Smooth muscle cell (in vitro differentiated cells): ENCODE data around the gene CAPZB. TPM values are rescaled to one million over a fixed set of nuclear protein-coding genes. Genes with fewer than 3 reads are reported as not detected.

Experiments
- DNase-seq: peaks from one replicate; lab custom pipeline; 2025; ENCODE audit not compliant: unreplicated experiment; lab: John Stamatoyannopoulos, UW
- H2AFZ ChIP-seq: fragments of 200-600 bp; sonication (generic); 2 replicates; pipeline ENCODE4 v1.6.0; 2016; ENCODE audit warnings: antibody characterized with exemption, low read depth, mild to moderate bottlenecking
- H3F3A ChIP-seq: fragments of 200-600 bp; sonication (generic); 2 replicates; pipeline ENCODE4 v1.6.0; 2017; ENCODE audit warnings: antibody characterized with exemption, low read depth
- H3K27ac ChIP-seq: fragments of 200-600 bp; sonication (generic); 2 replicates; pipeline ENCODE4 v1.5.1; 2016; ENCODE audit warnings: low read depth, mild to moderate bottlenecking
- H3K27me3 ChIP-seq: fragments of 200-600 bp; sonication (generic); 2 replicates; pipeline ENCODE4 v1.6.1; 2016; ENCODE audit warnings: low read depth, mild to moderate bottlenecking
- H3K36me3 ChIP-seq: fragments of 200-600 bp; sonication (generic); 2 replicates; pipeline ENCODE4 v1.5.1; 2016; ENCODE audit warnings: low read depth
- H3K4me1 ChIP-seq: fragments of 200-600 bp; sonication (generic); 2 replicates; pipeline ENCODE4 v1.5.1; 2016; ENCODE audit warnings: low read depth
- H3K4me2 ChIP-seq: fragments of 200-600 bp; sonication (generic); 2 replicates; pipeline ENCODE4 v1.6.0; 2016; ENCODE audit warnings: mild to moderate bottlenecking
- H3K4me3 ChIP-seq: fragments of 200-600 bp; sonication (generic); 2 replicates; pipeline ENCODE4 v1.5.1; 2016; ENCODE audit warnings: mild to moderate bottlenecking
- H3K79me2 ChIP-seq: fragments of 200-600 bp; sonication (generic); 2 replicates; pipeline ENCODE4 v1.6.0; 2016; ENCODE audit warnings: low read depth, mild to moderate bottlenecking
- H3K9ac ChIP-seq: fragments of 200-600 bp; sonication (generic); 2 replicates; pipeline ENCODE4 v1.6.0; 2016; ENCODE audit warnings: low read depth
- H3K9me3 ChIP-seq: fragments of 200-600 bp; sonication (generic); replicated peaks from 2 replicates; pipeline ENCODE4 v1.5.1; 2016; ENCODE audit warnings: low read depth
- H4K20me1 ChIP-seq: fragments of 200-600 bp; sonication (generic); 2 replicates; pipeline ENCODE4 v1.6.0; 2016; ENCODE audit warnings: low read depth
- WGBS: methylation state at CpG from one replicate; pipeline ENCODE4 v1.1.7; 2016; ENCODE audit warnings: low lambda C conversion rate; 5-methylcytosine and 5-hydroxymethylcytosine counted together
- polyA plus RNA-seq: library from polyadenylated mRNA; unstranded; fragments of >200 nt; fragmentation: Nextera tagmentation; extraction: Ambion mirVana; gene quantifications from 2 replicates; pipeline ENCODE4 v1.2.1, GENCODE V29; 2016
- total RNA-seq: library from RNA; depleted of rRNA; stranded (reverse); fragments of >200 nt; gene quantifications from 2 replicates; pipeline ENCODE4 v1.2.3, GENCODE V29; 2014
- TF ChIP-seq, protein P1 (sequence below): fragments of 200-600 bp; sonication (generic); IDR thresholded peaks from 2 replicates; pipeline ENCODE4 v1.5.1; 2017; ENCODE audit warnings: borderline replicate concordance, mild to moderate bottlenecking, antibody characterized with exemption; ENCODE audit not compliant: insufficient read depth, poor library complexity, severe bottlenecking

Gene CAPZB
- total and polyA plus RNA-seq, 2 experiments from 2014 or later: 205 to 405 TPM

DNA sequence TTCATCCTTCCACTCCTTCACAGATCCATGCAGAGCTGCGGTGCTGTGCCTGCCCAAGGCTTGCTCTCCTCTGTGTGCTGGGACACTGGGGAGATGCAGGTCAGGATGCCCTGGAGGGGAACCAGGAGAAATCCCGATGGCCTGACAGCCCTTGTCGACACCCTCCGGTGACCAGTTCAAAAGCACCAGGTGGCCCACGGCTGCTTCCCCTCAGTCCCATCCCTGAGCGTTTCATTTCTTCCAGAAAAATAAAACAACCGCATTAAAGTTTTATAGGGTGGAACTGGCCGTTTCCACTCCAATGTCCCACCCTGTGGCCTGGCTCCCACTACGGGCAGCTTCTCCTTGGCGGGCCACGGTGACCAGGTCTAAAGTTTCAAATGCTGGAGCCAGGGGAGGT is 124.9 kb downstream of the CAPZB start:
- Histone ChIP-seq H3K9me3 (no peaks in the 10 kb centered on the region), H3K79me2 (peaks cover 61% of the 10 kb centered on the region), H3K4me2 (no peak overlapping the region), H3K4me1 (peaks cover 5% of the 10 kb centered on the region), H4K20me1 (peaks cover 100% of the 10 kb centered on the region), H3K36me3 (no peaks in the 10 kb centered on the region), H3K4me3 (no peak overlapping the region), H2AFZ (no peak overlapping the region), H3F3A (peaks cover 3% of the 10 kb centered on the region), H3K27ac (peak overlapping the region; percentile 58), H3K9ac (no peak overlapping the region), H3K27me3 (no peaks in the 10 kb centered on the region)
- 91% methylated on average over 11 of the region's 11 CpGs for WGBS
- DNase-seq: no peak
- TF ChIP-seq, protein P1, sequence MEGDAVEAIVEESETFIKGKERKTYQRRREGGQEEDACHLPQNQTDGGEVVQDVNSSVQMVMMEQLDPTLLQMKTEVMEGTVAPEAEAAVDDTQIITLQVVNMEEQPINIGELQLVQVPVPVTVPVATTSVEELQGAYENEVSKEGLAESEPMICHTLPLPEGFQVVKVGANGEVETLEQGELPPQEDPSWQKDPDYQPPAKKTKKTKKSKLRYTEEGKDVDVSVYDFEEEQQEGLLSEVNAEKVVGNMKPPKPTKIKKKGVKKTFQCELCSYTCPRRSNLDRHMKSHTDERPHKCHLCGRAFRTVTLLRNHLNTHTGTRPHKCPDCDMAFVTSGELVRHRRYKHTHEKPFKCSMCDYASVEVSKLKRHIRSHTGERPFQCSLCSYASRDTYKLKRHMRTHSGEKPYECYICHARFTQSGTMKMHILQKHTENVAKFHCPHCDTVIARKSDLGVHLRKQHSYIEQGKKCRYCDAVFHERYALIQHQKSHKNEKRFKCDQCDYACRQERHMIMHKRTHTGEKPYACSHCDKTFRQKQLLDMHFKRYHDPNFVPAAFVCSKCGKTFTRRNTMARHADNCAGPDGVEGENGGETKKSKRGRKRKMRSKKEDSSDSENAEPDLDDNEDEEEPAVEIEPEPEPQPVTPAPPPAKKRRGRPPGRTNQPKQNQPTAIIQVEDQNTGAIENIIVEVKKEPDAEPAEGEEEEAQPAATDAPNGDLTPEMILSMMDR: no peak

DNA sequence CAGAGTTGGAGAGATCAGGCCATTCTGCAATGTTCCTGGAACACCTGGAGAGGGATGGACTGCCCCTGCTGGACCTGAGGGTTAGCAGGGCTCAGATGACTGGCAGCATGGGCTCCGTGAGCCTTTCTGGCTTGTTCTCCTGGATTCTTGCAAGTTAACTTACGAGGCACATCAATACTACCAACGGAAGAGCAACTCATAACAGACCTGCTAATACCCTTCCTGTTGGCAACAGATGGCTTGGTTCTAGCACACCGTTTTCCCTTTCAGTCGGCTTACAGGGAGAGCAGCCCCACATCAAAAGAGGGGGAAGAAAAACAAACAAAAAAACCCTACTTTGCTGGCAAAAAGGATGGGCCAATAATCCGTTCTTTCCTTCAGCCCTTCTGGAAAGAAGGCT is 125.3 kb downstream of the CAPZB start:
- DNase-seq: no peak
- Histone ChIP-seq H2AFZ (no peak overlapping the region), H3K79me2 (peaks cover 56% of the 10 kb centered on the region), H3K27ac (no peak overlapping the region), H3K4me2 (no peak overlapping the region), H3K4me1 (peaks cover 5% of the 10 kb centered on the region), H3K36me3 (no peaks in the 10 kb centered on the region), H4K20me1 (peaks cover 97% of the 10 kb centered on the region), H3K4me3 (no peak overlapping the region), H3K9ac (no peak overlapping the region), H3F3A (peaks cover 3% of the 10 kb centered on the region), H3K9me3 (no peaks in the 10 kb centered on the region), H3K27me3 (no peaks in the 10 kb centered on the region)
- TF ChIP-seq, protein P1: no peak
- WGBS: 85% methylated on average over 6 of the region's 6 CpGs

DNA sequence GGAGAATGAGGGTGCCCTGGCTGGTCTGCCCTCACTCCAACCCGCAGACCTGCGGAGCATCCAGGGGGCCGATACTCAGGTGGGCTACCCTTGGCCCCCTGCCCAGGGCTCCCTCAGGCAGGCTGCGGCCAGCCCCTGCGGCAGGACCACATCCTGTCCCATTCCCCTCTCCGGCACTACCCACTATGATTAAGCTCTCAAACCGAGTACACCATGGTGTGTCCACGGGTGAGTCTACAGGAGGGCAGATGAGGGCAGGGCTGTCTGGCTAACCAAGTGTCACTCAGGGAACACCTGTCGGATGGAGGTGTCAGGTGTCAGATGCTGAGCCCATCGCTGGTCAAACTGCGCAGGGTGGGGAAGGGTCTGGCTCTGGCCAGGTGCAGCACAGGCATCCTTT is 126.0 kb downstream of the CAPZB start:
- H3K9me3 ChIP-seq: no peaks in the 10 kb centered on the region
- WGBS: 86% methylated on average over 11 of the region's 11 CpGs
- H3K27me3 ChIP-seq: no peaks in the 10 kb centered on the region
- peaks cover 97% of the 10 kb centered on the region for H4K20me1 ChIP-seq
- H3K4me1 ChIP-seq: peaks cover 5% of the 10 kb centered on the region
- H3K27ac ChIP-seq: no peak overlapping the region
- H3K4me2 ChIP-seq: no peak overlapping the region
- H2AFZ ChIP-seq: no peak overlapping the region
- peaks cover 52% of the 10 kb centered on the region for H3K79me2 ChIP-seq
- H3K9ac ChIP-seq: no peak overlapping the region
- TF ChIP-seq, protein P1: no peak
- no peak for DNase-seq
- H3K36me3 ChIP-seq: peaks cover 4% of the 10 kb centered on the region
- no peak overlapping the region for H3K4me3 ChIP-seq
- peaks cover 3% of the 10 kb centered on the region for H3F3A ChIP-seq

DNA sequence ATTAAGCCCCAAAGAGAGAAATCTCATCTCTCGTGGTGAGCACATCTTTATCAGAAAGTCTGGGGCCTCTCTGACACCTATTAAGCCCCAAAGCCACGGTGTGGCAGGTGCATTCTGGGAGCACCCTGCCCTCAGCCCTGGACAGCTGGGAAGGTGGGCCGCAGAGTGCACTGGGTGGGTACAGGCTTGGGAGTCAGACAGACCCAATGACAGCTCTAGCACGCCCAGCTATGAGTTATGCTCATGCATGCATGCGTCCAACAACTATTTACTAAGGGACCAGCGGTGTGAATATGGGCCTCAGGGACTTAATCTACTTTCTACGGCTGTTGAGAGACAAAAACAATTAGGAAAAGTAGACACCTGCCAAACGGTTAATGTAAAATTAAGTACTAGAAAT is 126.6 kb downstream of the CAPZB start:
- WGBS: 94% methylated on average over 8 of the region's 8 CpGs

More for the DNA sequence above, 126.6 kb downstream of the CAPZB start:
- no peak overlapping the region for H3K27ac ChIP-seq
- no peaks in the 10 kb centered on the region for H3K27me3 ChIP-seq
- no peak overlapping the region for H2AFZ ChIP-seq
- no peak overlapping the region for H3K4me2 ChIP-seq
- H3K36me3 ChIP-seq: peaks cover 4% of the 10 kb centered on the region
- TF ChIP-seq, protein P1: no peak
- H4K20me1 ChIP-seq: peaks cover 97% of the 10 kb centered on the region
- peaks cover under 1% of the 10 kb centered on the region for H3F3A ChIP-seq
- no peak for DNase-seq
- H3K9me3 ChIP-seq: no peaks in the 10 kb centered on the region
- H3K79me2 ChIP-seq: peaks cover 49% of the 10 kb centered on the region
- no peak overlapping the region for H3K9ac ChIP-seq
- peaks cover 5% of the 10 kb centered on the region for H3K4me1 ChIP-seq
- H3K4me3 ChIP-seq: no peak overlapping the region
